Prostate gland (tissue), 2 donors: ENCODE results near the gene SMIM31. TPM values are rescaled to one million over a fixed set of nuclear protein-coding genes. Genes with fewer than 3 reads are reported as not detected.

Source experiments
- DNase-seq: peaks from one replicate; pipeline ENCODE4 v3.0.0-alpha.2; 2019; ENCODE audit warnings: low spot score
- H3K27ac ChIP-seq, 2 donors: fragments of 200-600 bp; sonication (generic); 2 replicates each; pipeline ENCODE4 v1.5.1; 2017 to 2019
- H3K27me3 ChIP-seq: fragments of 200-600 bp; sonication (generic); replicated peaks from 2 replicates; pipeline ENCODE4 v1.5.1; 2019; ENCODE audit not compliant: insufficient read depth
- H3K36me3 ChIP-seq, 2 donors: fragments of 200-600 bp; sonication (generic); 1 replicate in 1 of 2; 2 replicates in 1 of 2; pipeline versions ENCODE4 v1.5.1 to v1.8.1; 2017 to 2019
- H3K4me1 ChIP-seq: fragments of 200-600 bp; sonication (generic); replicated peaks from 2 replicates; pipeline ENCODE4 v1.5.1; 2019
- H3K4me3 ChIP-seq, 2 donors: fragments of 200-600 bp; sonication (generic); 2 replicates each; pipeline ENCODE4 v1.5.1; 2017 to 2019
- H3K9me3 ChIP-seq: fragments of 200-600 bp; sonication (generic); 2 replicates; pipeline ENCODE4 v1.5.1; 2017
- POLR2A ChIP-seq: fragments of 450-650 bp; IDR thresholded peaks from one replicate; pipeline ENCODE4 v1.6.1; 2016; ENCODE audit warnings: antibody characterized with exemption, mild to moderate bottlenecking
- POLR2AphosphoS5 ChIP-seq: sonication (generic); formaldehyde crosslinking; IDR thresholded peaks from one replicate; pipeline ENCODE4 v1.6.1; 2017; ENCODE audit warnings: antibody characterized with exemption
- WGBS: methylation state at CpG from one replicate; pipeline ENCODE4 v1.1.5; 2018; 5-methylcytosine and 5-hydroxymethylcytosine counted together
- intact Hi-C: fragments of 100-400 bp; cut with DNase I; formaldehyde crosslinking; loops from one replicate; pipeline ENCODE4 v1.14.2; 2022
- total RNA-seq, 2 donors: library from RNA; depleted of rRNA; stranded (reverse); fragments of >200 nt; gene quantifications; one replicate each; pipeline ENCODE4 v1.1.0, GENCODE V29; 2016
- TF ChIP-seq, protein P1 (sequence below), 4 experiments: fragments of 200-600 bp in 2 of 4; fragments of 450-650 bp in 2 of 4; sonication (generic) in 2 of 4; IDR thresholded peaks; 1 replicate in 3 of 4; 2 replicates in 1 of 4; pipeline ENCODE4 v1.5.1; 2016 to 2019; ENCODE audit warnings: antibody characterized with exemption in 4 of 4, mild to moderate bottlenecking in 2 of 4, moderate library complexity in 2 of 4

Gene SMIM31
- 1 to 10 TPM in 1 of 2 donors, under 1 TPM in 1; 0.96 to 1.8 TPM for total RNA-seq

DNA sequence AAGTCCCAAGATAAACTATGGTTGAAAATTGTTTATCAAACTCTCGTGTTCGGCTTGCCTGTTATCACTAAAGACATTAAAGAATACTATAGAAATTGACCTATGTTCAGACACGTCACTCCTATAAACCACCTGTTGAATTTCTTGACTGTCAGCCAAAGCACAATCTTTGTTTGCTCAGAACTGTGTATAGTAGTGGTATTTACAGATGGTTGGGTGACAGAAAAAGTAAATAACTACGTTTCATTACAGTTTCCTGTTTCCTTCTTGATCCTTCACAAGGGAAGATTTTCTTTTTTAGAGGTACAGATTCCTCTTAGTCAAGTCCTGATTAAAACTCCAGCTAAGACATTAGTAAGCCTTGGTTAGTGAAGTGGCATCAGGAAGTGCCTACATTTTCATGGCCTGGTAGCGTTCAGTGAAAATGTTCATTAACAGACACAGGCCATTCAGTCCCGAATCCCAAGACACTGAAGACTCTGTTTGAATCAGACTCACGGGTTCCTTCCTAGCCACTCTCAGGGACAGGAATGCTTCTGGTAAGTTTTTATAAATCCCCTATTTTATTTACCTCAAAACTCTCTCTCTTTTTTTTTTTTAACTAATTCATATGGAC is at the start of gene SMIM31:
Gene SMIM31, plus strand, starts transcription at position 259 of the 616 bp plus-strand sequence. CDS start 16,313 bp downstream, outside the sequence.
- DNase-seq: peak; percentile 24
- Histone ChIP-seq H3K36me3 (no peaks in the 10 kb centered on the region), H3K4me3 (no peak within 1 kb of the TSS), H3K27me3 (no peaks in the 10 kb centered on the region), H3K4me1 (no peaks in the 10 kb centered on the region), H3K9me3 (no peaks in the 10 kb centered on the region), H3K27ac (peak within 1 kb of the TSS in 1 of 2 donors; percentile 60)
- intact Hi-C loops: no loop called here
- TF ChIP-seq, protein P1, sequence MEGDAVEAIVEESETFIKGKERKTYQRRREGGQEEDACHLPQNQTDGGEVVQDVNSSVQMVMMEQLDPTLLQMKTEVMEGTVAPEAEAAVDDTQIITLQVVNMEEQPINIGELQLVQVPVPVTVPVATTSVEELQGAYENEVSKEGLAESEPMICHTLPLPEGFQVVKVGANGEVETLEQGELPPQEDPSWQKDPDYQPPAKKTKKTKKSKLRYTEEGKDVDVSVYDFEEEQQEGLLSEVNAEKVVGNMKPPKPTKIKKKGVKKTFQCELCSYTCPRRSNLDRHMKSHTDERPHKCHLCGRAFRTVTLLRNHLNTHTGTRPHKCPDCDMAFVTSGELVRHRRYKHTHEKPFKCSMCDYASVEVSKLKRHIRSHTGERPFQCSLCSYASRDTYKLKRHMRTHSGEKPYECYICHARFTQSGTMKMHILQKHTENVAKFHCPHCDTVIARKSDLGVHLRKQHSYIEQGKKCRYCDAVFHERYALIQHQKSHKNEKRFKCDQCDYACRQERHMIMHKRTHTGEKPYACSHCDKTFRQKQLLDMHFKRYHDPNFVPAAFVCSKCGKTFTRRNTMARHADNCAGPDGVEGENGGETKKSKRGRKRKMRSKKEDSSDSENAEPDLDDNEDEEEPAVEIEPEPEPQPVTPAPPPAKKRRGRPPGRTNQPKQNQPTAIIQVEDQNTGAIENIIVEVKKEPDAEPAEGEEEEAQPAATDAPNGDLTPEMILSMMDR (IDR thresholded peaks at IDR 0.05): no peak
- TF ChIP-seq POLR2AphosphoS5: peak; percentile 47
- no peak for TF ChIP-seq POLR2A
- WGBS: 34% methylated on average over 7 of the region's 7 CpGs

DNA sequence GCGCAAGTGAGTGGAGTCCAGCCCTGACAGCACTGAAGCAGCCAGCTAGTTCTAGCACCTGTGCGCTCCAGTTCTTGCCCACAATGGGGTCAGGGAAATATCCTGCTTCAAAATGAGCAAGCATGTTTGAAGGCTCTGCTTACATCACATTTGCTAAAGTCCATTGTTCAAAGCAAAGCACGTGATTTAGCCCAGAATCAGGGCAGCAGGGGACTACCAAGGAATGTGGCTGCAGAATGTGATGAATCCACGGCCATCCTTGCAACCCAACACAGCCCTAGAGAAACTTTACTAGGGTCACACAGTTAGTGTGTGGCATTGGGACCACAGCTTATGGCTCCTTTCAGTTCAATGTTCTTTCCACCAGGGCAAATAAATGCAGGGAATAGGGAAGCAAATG is 47.3 kb upstream of the SMIM31 start:
- H3K27me3 ChIP-seq: no peaks in the 10 kb centered on the region
- intact Hi-C loops: no loop called here
- H3K27ac ChIP-seq: no peak overlapping the region
- 75% methylated on average over 4 of the region's 4 CpGs for WGBS
- no peaks in the 10 kb centered on the region for H3K36me3 ChIP-seq
- no peak overlapping the region for H3K4me3 ChIP-seq
- H3K9me3 ChIP-seq: no peaks in the 10 kb centered on the region
- TF ChIP-seq, protein P1 (IDR thresholded peaks at IDR 0.05): no peak
- TF ChIP-seq POLR2AphosphoS5 (no peak), POLR2A (no peak)
- DNase-seq: no peak
- H3K4me1 ChIP-seq: no peaks in the 10 kb centered on the region

DNA sequence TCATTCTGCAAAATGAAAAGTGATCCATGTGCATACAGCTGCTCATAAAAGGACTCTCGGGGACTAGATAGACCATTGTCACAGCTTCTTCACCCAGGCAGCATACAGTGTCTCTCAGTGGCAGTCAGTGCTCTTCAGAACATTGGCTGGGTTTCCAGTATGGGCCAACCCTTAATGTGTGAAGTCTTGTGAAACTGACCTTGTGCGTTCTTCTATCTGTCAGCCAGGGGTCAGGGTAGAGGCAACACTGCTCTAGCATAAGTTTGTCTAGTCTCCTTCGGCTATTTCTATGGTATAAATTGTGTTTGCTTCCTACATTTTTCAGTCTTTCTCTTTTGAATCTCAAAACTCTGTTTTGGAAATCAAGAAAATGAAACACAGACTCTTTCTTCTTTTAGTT is 37.0 kb upstream of the SMIM31 start:
- intact Hi-C loops: no loop called here

DNA sequence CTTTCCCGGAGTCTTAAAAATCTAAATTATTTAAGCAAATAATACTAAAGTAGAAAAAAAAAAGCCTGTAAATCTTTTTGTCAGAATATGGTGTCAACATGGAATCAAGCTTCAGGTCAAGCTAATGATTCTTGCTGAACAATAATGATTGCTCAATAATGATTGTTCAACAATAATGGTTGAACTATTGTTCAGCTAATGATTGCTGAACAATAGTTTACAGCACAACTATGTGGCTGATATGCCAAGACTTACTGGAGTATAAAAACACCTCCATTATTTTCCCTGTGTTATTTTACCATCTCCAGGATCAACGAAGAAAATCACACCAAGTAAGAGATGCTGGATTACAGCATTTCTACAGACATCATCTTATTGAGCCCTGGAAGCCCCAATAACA is 35.1 kb upstream of the SMIM31 start:
- Histone ChIP-seq H3K4me3 (no peak overlapping the region), H3K36me3 (no peaks in the 10 kb centered on the region), H3K4me1 (no peaks in the 10 kb centered on the region), H3K27ac (no peak overlapping the region), H3K27me3 (no peaks in the 10 kb centered on the region), H3K9me3 (no peaks in the 10 kb centered on the region)
- DNase-seq: no peak
- TF ChIP-seq POLR2AphosphoS5 (no peak), POLR2A (no peak)
- TF ChIP-seq, protein P1 (IDR thresholded peaks at IDR 0.05): no peak
- 80% methylated on average over 2 of the region's 2 CpGs for WGBS
- intact Hi-C loops: no loop called here

More for the DNA sequence above, 37.0 kb upstream of the SMIM31 start:
- no peaks in the 10 kb centered on the region for H3K27me3 ChIP-seq
- no peaks in the 10 kb centered on the region for H3K36me3 ChIP-seq
- no peaks in the 10 kb centered on the region for H3K9me3 ChIP-seq
- no peaks in the 10 kb centered on the region for H3K4me1 ChIP-seq
- 88% methylated on average over 3 of the region's 3 CpGs for WGBS
- TF ChIP-seq POLR2AphosphoS5: no peak
- TF ChIP-seq, protein P1 (IDR thresholded peaks at IDR 0.05): no peak
- TF ChIP-seq POLR2A: no peak
- no peak overlapping the region for H3K4me3 ChIP-seq
- no peak overlapping the region for H3K27ac ChIP-seq
- no peak for DNase-seq

DNA sequence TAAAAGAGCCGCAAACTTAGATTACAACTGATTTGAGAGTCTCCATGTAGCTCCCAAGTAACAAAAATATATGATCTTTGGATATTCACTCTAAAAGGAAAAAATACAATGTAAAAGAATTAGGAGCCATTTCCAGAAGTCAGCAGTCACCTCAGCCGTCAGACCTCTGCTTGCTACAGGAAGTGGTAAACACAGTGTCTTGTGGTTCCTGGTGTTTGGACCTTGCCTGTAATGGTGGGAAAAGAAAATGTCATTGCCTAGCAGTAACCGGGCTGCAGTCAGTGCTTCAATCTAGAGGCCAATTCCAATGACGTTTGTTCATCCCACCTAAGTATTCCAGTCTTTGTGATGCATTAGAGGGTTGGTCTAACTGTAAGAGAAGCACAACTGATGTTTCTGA is 28.9 kb upstream of the SMIM31 start:
- no peaks in the 10 kb centered on the region for H3K4me1 ChIP-seq
- TF ChIP-seq POLR2AphosphoS5 (no peak), POLR2A (no peak)
- TF ChIP-seq, protein P1 (IDR thresholded peaks at IDR 0.05): no peak
- no peak for DNase-seq
- H3K27me3 ChIP-seq: no peaks in the 10 kb centered on the region
- intact Hi-C loops: no loop called here
- H3K9me3 ChIP-seq: no peaks in the 10 kb centered on the region
- WGBS: 75% methylated on average over 4 of the region's 4 CpGs
- H3K36me3 ChIP-seq: no peaks in the 10 kb centered on the region
- H3K4me3 ChIP-seq: no peak overlapping the region
- H3K27ac ChIP-seq: no peak overlapping the region
